Panc1 (cell line): ENCODE data around the gene PRSS50. TPM values are rescaled to one million over a fixed set of nuclear protein-coding genes. Genes with fewer than 3 reads are reported as not detected.

Source experiments
- ATAC-seq: fragments of 200-7000 bp; cut with Tn5 transposase; 2 replicates; pipeline ENCODE4 v1.9.1; 2020; ENCODE audit warnings: mild to moderate bottlenecking, moderate library complexity
- BruUV-seq: library from RNA; stranded (reverse); fragments of 400-500 nt; replicated peaks from 2 replicates; lab custom pipeline; 2021; lab: Mats Ljungman, UMichigan
- CTCF ChIA-PET: fragments of 300-600 bp; sonication (Branson Sonifier 250); formaldehyde crosslinking; loops from one replicate; lab custom pipeline; 2022; ENCODE audit warnings: antibody characterized with exemption; lab: Charles Lee
- POLR2A ChIA-PET: fragments of 300-600 bp; sonication (Branson Sonifier 250); formaldehyde crosslinking; loops from one replicate; lab custom pipeline; 2022; ENCODE audit warnings: antibody characterized with exemption; lab: Charles Lee
- DNase-seq: peaks from one replicate; pipeline ENCODE4 v3.0.0-alpha.2; 2010; ENCODE audit warnings: low read depth, low spot score
- H3K27ac ChIP-seq: 2 replicates; pipeline ENCODE4 v1.5.1; 2011; ENCODE audit warnings: mild to moderate bottlenecking, low read length, inconsistent platforms
- H3K27me3 ChIP-seq: fragments of 200-500 bp; sonication (Bioruptor generic); 2 replicates; pipeline ENCODE4 v1.6.0; 2014; ENCODE audit warnings: low read length, inconsistent platforms; ENCODE audit not compliant: control insufficient read depth, insufficient read depth
- H3K36me3 ChIP-seq: fragments of 200-500 bp; sonication (Bioruptor generic); 2 replicates; pipeline ENCODE4 v1.5.1; 2014; ENCODE audit warnings: inconsistent platforms, mild to moderate bottlenecking, low read length, moderate library complexity; ENCODE audit not compliant: control insufficient read depth, insufficient read depth
- H3K4me1 ChIP-seq: 2 replicates; pipeline ENCODE4 v1.5.1; 2011; ENCODE audit warnings: inconsistent platforms, mild to moderate bottlenecking, low read length, moderate library complexity; ENCODE audit not compliant: control insufficient read depth, insufficient read depth
- H3K4me3 ChIP-seq, 2 experiments: 2 replicates each; pipeline ENCODE4 v1.5.1; 2011 to 2012; ENCODE audit warnings: low read depth in 2 of 2, low read length in 2 of 2, mild to moderate bottlenecking in 2 of 2, inconsistent platforms in 1 of 2, moderate library complexity in 1 of 2
- H3K9me3 ChIP-seq: fragments of 200-500 bp; sonication (Bioruptor generic); 2 replicates; pipeline ENCODE4 v1.5.1; 2014; ENCODE audit warnings: low read depth, mild to moderate bottlenecking, inconsistent platforms, low read length, moderate library complexity; ENCODE audit not compliant: control insufficient read depth, insufficient read depth
- POLR2AphosphoS5 ChIP-seq: IDR thresholded peaks from 2 replicates; pipeline ENCODE4 v1.6.1; 2012; ENCODE audit warnings: mild to moderate bottlenecking, low read depth, low read length, moderate library complexity
- SIN3A ChIP-seq: IDR thresholded peaks from 2 replicates; pipeline ENCODE4 v1.6.1; 2012; ENCODE audit warnings: low read depth, mild to moderate bottlenecking, low read length, moderate library complexity, borderline replicate concordance; ENCODE audit not compliant: insufficient read depth
- TCF7L2 ChIP-seq: IDR thresholded peaks from 2 replicates; pipeline ENCODE4 v1.6.1; 2011; ENCODE audit warnings: mild to moderate bottlenecking, low read depth, low read length, inconsistent platforms
- in situ Hi-C: cut with HindIII; loops from 2 replicates; pipeline ENCODE4 v1.10.0; 2016; ENCODE audit warnings: low sequenced_read_pairs, low pct_unique_long_range_greater_than_20kb
- intact Hi-C: fragments of 100-400 bp; cut with micrococcal nuclease; formaldehyde crosslinking; loops from one replicate; pipeline ENCODE4 v1.10.0; 2022; ENCODE audit not compliant: unreplicated experiment
- total RNA-seq: library from RNA; stranded (reverse); gene quantifications from one replicate; pipeline ENCODE4 v1.2.1, GENCODE V29; 2021; ENCODE audit not compliant: unreplicated experiment
- TF ChIP-seq, protein P1 (sequence below): fragments of 450-650 bp; IDR thresholded peaks from 2 replicates; pipeline ENCODE4 v1.5.1; 2017; ENCODE audit warnings: mild to moderate bottlenecking
- TF ChIP-seq, protein P2 (sequence below), 2 experiments: IDR thresholded peaks; 2 replicates each; pipeline ENCODE4 v1.6.1; 2011 to 2012; ENCODE audit warnings: low read depth in 2 of 2, control low read depth in 1 of 2, low read length in 1 of 2, mild to moderate bottlenecking in 1 of 2, moderate library complexity in 1 of 2; ENCODE audit not compliant: insufficient read depth in 1 of 2

The PRSS50 gene
- total RNA-seq, 1 experiment from 2014 or later = 0.13 TPM

DNA sequence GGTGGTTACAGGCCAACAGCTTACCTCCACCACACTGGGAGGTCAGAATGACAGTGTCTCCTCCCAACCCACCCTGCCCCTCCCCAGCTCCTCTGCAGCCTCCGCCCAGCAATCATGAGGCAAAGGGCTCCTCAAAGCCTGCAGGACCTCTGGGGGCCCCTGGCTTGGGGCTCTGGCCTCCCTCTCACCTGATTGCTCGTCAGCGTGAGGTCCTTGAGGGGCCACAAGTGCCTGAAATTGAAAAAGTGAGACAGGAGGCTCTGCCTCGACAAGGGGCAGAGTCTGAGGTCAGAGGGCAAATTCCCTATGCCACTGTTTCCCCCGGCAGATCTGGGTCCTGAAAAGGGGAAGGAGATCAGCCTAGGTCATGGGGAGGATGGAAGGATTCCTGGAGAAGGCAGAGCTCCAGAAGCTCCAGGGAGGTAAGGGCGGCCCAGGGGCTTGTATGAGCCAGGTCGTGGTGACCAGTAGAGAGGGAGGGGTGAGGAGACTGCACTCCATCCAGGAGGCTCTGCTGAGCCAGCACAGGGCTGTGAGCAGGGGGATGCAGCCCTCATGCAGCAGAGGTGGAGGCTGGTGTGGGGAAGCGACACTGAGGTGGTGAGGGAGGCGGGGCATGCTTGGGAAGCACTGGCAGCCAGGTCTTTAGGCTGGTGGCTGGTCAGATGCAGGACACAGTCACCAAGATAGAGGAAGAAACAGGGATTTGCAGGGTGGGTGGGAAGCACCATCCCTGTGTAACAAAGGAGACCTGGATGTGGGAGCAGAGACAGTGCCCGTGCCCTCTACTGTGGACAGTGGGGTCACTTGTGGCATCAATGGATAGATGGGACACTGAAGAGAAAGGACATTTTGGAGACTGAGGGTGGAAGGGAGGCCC, 44.3 kb downstream of the PRSS50 start:
- Histone ChIP-seq H3K4me1 (no peaks in the 10 kb centered on the region), H3K27me3 (no peaks in the 10 kb centered on the region), H3K36me3 (no peaks in the 10 kb centered on the region), H3K27ac (no peak overlapping the region), H3K4me3 (no peak overlapping the region), H3K9me3 (no peaks in the 10 kb centered on the region)
- TF ChIP-seq, protein P1, sequence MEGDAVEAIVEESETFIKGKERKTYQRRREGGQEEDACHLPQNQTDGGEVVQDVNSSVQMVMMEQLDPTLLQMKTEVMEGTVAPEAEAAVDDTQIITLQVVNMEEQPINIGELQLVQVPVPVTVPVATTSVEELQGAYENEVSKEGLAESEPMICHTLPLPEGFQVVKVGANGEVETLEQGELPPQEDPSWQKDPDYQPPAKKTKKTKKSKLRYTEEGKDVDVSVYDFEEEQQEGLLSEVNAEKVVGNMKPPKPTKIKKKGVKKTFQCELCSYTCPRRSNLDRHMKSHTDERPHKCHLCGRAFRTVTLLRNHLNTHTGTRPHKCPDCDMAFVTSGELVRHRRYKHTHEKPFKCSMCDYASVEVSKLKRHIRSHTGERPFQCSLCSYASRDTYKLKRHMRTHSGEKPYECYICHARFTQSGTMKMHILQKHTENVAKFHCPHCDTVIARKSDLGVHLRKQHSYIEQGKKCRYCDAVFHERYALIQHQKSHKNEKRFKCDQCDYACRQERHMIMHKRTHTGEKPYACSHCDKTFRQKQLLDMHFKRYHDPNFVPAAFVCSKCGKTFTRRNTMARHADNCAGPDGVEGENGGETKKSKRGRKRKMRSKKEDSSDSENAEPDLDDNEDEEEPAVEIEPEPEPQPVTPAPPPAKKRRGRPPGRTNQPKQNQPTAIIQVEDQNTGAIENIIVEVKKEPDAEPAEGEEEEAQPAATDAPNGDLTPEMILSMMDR = no peak
- TF ChIP-seq TCF7L2 = no peak
- TF ChIP-seq POLR2AphosphoS5 = no peak
- TF ChIP-seq, protein P2, sequence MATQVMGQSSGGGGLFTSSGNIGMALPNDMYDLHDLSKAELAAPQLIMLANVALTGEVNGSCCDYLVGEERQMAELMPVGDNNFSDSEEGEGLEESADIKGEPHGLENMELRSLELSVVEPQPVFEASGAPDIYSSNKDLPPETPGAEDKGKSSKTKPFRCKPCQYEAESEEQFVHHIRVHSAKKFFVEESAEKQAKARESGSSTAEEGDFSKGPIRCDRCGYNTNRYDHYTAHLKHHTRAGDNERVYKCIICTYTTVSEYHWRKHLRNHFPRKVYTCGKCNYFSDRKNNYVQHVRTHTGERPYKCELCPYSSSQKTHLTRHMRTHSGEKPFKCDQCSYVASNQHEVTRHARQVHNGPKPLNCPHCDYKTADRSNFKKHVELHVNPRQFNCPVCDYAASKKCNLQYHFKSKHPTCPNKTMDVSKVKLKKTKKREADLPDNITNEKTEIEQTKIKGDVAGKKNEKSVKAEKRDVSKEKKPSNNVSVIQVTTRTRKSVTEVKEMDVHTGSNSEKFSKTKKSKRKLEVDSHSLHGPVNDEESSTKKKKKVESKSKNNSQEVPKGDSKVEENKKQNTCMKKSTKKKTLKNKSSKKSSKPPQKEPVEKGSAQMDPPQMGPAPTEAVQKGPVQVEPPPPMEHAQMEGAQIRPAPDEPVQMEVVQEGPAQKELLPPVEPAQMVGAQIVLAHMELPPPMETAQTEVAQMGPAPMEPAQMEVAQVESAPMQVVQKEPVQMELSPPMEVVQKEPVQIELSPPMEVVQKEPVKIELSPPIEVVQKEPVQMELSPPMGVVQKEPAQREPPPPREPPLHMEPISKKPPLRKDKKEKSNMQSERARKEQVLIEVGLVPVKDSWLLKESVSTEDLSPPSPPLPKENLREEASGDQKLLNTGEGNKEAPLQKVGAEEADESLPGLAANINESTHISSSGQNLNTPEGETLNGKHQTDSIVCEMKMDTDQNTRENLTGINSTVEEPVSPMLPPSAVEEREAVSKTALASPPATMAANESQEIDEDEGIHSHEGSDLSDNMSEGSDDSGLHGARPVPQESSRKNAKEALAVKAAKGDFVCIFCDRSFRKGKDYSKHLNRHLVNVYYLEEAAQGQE (IDR thresholded peaks at IDR 0.05; ENCODE audit: insufficient read depth in 1 of 2, low read depth in 2 of 2, low read length in 1 of 2) = no peak
- TF ChIP-seq SIN3A = no peak
- ChIA-PET CTCF (no interaction called here), POLR2A (no interaction called here)
- BruUV-seq = no TSS peak
- ATAC-seq = no peak
- DNase-seq = no peak
- in situ Hi-C loops = no loop called here
- intact Hi-C loops = no loop called here

DNA sequence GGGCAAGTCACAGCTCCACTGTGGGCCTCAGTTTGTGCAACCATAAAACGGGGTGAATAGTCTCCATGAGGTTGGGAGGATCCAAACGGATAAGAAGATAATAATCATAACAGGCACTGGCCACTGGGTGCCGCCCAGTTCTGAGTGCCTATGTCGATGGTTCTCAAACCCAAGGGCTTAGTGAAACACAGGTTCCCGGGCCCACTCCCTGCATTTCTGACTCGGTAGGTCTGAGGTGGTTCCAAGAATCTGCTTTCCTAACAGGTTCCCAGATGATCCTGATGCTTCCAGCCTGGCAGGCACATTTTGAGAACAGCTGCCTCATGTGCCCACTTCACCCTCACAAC, 45.3 kb downstream of the PRSS50 start:
- H3K27ac ChIP-seq = no peak overlapping the region
- no peak for ATAC-seq
- TF ChIP-seq POLR2AphosphoS5 = no peak
- TF ChIP-seq, protein P1 = no peak
- POLR2A ChIA-PET = no interaction called here
- H3K27me3 ChIP-seq = no peaks in the 10 kb centered on the region
- CTCF ChIA-PET = no interaction called here
- no TSS peak for BruUV-seq
- H3K36me3 ChIP-seq = no peaks in the 10 kb centered on the region
- H3K4me3 ChIP-seq = no peak overlapping the region
- H3K9me3 ChIP-seq = no peaks in the 10 kb centered on the region
- intact Hi-C loops = no loop called here
- DNase-seq = no peak
- in situ Hi-C loops = no loop called here
- H3K4me1 ChIP-seq = no peaks in the 10 kb centered on the region
